Measurements from ENCODE around the gene TMEM39A.

The TMEM39A gene

GRCh38 chr3:119453822-119454221, 9.6 kb downstream of the TMEM39A start:
- DNase-seq: no peak

GRCh38 chr3:119444590-119444989, 18.8 kb downstream of the TMEM39A start:
- DNase-seq: no peak

GRCh38 chr3:119443179-119443578, 20.2 kb downstream of the TMEM39A start:
- DNase-seq: no peak

GRCh38 chr3:119437691-119438258, 25.6 kb downstream of the TMEM39A start:
- DNase-seq: no peak

- DNase-seq: no peak
Observed at GRCh38 chr3:119436977-119437376, 26.4 kb downstream of the TMEM39A start.

- no peak for DNase-seq
Observed at GRCh38 chr3:119434703-119435102, 28.7 kb downstream of the TMEM39A start.

- DNase-seq: no peak
Observed at GRCh38 chr3:119433613-119434325, 29.6 kb downstream of the TMEM39A start.

- no peak for DNase-seq
Observed at GRCh38 chr3:119428538-119428937, 34.9 kb downstream of the TMEM39A start.

- no peak for DNase-seq
Observed at GRCh38 chr3:119427669-119428068, 35.7 kb downstream of the TMEM39A start.

GRCh38 chr3:119420196-119420595, 43.2 kb downstream of the TMEM39A start:
- no peak for DNase-seq

GRCh38 chr3:119418641-119419040, 44.8 kb downstream of the TMEM39A start:
- no peak for DNase-seq

GRCh38 chr3:119417771-119418512, 45.5 kb downstream of the TMEM39A start:
- no peak for DNase-seq

GRCh38 chr3:119416873-119417272, 46.5 kb downstream of the TMEM39A start:
- DNase-seq: no peak

- DNase-seq: no peak
Observed at GRCh38 chr3:119413603-119414280, 49.7 kb downstream of the TMEM39A start.

- no peak for DNase-seq
Observed at GRCh38 chr3:119409844-119410243, 53.6 kb downstream of the TMEM39A start.

GRCh38 chr3:119408243-119408950, 55.0 kb downstream of the TMEM39A start:
- DNase-seq: no peak

- DNase-seq: no peak
Observed at GRCh38 chr3:119405315-119405714, 58.1 kb downstream of the TMEM39A start.

GRCh38 chr3:119403201-119403600, 60.2 kb downstream of the TMEM39A start:
- no peak for DNase-seq

- no peak for DNase-seq
Observed at GRCh38 chr3:119402791-119403190, 60.6 kb downstream of the TMEM39A start.

GRCh38 chr3:119401503-119402440, 61.6 kb downstream of the TMEM39A start:
- DNase-seq: no peak

- DNase-seq: no peak
Observed at GRCh38 chr3:119401069-119401468, 62.3 kb downstream of the TMEM39A start.

- no peak for DNase-seq
Observed at GRCh38 chr3:119400466-119400865, 62.9 kb downstream of the TMEM39A start.

All from left hindlimb (tissue), 1 donor.